HG03159 (cell line): ENCODE measurements around the gene ZNF74.
"Not testable (repeated sequence)": the region's sequence is repeated elsewhere in the genome, so short reads cannot be mapped to it uniquely, and the experiment has no call there.

ENCODE experiments used
- ATAC-seq: cut with Tn5 transposase; IDR thresholded peaks from one replicate; pipeline ENCODE4 v1.9.1; 2021; ENCODE audit warnings: mild to moderate bottlenecking, moderate library complexity; ENCODE audit not compliant: unreplicated experiment

ZNF74 gene

DNA sequence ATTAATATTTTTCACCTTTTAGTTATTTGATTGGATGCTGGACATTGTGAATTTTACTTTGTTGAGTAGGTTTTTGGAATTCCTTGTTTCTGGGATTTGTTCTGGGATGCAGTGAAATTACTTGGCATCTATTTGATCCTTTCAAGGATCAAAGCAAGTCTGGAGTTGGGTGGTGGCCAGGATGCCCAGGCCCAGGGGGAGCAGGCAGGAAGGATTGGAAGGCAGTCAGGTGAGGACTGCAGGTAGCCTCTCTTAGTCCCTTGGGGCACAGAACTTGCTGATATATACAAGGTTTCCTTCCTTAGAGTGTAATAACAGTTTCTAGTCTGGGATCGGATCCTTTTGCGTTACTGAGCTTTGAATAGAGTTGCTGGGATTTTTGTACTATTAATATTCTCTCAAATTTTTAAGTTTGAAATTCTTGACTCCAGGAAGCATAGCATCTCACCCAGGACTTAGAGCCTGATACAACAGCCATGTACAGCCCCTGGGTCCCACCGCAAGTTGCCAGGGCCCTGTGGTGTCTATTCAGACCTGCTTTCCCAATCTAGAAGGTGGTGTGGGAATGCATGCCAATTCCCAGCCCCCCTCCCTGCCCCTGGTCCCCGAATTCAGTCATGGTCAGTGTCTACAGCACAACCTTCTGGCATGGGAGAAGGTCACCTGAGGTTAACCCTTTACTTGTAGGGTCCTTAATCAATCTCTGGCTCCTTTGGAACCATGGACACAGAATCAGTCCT is 6.1 kb downstream of the ZNF74 start:
- no peak for ATAC-seq

DNA sequence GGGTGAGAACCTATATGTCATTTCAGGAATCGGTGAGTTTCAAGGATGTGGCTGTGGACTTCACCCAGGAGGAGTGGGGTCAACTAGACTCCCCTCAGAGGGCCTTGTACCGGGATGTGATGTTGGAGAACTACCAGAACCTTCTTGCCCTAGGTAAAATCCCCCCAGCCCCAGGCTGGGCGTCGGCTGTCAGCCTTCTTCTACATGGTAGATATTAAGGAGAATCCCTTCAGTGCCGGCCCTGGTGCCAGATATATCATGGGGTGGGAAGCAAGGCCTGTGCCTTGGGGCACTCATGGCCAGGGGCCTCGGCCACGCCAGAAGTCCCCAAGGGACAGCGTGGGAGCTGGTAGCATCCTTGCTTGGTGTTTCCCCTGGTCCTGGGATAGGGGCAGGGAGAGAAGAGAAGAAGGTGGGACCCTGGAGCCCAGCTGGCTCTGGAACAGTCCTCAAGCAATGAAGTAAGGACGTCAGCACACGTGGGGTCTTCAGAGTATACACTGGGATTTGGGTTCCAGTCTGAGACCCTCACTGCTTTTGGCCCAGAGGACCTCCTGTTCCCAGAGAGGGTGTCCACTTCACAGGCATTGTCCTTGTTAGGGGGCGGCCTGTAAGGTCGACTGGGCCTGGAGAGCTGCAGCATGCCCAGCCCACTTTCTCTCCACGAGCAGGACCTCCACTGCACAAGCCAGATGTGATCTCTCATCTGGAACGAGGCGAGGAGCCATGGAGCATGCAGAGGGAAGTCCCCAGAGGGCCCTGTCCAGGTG is 6.8 kb downstream of the ZNF74 start:
- no peak for ATAC-seq

DNA sequence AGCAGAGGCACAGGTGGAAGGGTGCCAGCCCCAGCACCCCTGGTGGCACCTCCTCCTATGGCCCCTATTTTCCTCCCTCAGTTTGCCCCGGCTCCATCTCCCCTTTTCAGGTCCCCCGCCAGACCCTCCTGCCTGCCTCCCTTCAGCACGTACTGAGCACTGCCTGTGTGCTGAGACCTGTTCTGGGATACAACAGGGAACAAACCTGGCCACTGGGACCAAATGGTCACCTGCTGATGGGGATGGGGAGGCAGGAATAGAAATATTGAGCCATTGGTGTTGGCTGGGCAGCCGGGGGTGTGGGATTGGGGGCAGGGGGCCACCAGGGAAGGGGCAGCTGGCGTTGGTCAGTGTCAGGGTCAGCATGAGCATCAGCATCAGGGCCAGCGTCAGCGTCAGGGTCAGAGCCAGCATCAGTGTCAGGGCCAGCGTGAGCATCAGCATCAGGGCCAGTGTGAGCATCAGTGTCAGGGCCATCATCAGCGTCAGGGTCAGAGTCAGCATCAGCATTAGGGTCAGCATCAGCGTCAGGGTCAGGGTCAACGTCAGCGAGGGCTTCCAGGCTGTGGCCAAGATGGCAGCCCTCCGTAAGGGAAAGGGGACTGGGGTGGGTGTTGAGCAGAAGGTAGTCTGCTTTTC is 7.5 kb downstream of the ZNF74 start:
- no peak for ATAC-seq

DNA sequence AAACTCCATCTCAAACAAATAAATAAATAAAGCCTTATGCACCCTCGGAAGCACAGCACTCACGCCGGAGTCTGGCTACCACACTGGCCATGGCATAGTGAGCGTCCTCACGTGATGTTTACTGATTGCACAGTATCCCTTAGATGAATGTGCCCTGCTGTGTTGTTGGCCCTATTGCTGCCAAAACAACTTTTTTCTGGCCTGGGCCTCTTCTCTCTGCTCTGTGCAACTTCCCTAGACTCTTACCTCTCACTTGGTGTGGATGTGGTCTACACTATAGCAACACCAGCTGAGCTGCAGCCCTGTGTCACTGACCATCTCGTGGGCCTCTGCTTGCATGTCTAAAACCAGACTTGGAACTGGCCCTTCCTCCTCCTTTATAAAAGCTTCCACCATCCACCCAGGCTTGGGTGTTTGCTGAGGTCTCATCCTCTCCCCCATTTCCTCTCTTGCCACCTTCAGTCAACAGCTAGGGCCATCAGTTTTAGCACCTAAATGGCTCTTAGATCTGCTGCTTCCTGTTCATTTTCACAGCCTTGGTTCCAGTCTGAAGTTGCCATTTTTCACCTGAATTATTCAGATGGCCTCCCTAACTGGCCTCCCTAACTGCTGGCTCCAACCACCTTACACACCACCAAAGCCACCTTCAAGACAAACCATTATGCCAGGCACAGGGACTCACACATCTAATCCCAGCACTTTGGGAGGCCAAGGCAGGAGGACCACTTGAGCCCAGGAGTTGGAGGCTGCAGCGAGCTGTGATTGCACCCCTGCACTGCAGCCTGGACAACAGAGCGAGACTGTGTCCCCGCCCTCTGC is 9.2 kb downstream of the ZNF74 start:
- no peak for ATAC-seq

DNA sequence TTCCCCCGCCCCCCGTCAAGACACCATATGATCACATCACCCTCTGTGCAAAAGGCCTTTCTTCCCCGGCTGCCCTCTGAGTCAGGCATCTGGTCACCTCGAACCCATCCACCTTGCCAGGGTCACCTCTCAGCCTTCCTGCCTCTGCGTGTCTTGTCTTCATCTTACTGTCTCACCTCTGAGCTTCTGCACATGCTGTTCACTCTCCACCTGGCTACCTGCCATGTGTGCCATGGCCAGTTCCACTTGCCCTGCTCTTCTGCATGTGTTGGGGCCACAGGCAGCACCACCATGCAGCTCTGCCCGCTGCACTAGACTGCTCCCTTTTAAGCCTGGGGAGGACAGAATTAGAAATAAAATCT is 9.8 kb downstream of the ZNF74 start:
- no peak for ATAC-seq

DNA sequence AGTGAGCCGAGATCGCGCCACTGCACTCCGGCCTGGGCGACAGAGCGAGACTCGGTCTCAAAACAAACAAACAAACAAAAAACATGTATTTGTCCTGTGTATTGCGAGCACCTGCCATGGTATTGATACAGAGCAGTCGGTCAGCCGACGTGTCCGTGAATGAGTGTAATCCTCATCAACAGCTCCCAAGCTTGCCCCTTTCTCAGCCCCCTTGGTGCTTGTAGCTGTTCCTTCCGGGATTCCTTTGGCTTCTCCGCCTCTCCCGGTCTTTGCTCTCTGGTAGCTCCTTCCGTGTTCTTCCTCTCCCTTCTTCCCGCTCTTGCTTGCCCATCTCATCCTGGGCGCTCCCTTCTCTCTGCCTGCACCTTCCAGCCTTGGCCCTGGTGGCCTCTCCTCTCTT is 10.9 kb downstream of the ZNF74 start:
- ATAC-seq, result no peak

DNA sequence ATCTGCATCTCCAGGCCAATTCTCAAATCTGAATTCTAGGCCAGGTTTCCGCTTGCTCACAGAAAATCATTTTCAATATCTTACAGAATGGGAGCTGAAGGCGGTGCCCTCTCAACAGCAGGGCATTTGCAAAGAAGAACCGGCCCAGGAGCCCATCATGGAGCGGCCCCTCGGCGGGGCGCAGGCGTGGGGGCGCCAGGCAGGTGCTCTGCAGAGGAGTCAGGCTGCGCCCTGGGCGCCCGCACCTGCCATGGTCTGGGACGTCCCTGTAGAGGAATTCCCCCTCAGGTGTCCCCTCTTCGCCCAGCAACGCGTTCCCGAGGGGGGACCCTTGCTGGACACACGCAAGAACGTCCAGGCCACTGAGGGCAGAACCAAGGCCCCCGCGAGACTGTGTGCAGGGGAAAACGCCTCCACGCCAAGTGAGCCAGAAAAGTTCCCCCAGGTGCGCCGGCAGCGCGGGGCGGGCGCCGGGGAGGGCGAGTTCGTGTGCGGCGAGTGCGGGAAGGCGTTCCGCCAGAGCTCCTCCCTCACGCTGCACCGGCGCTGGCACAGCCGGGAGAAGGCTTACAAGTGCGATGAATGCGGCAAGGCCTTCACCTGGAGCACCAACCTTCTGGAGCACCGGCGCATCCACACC is 11.5 kb downstream of the ZNF74 start:
- ATAC-seq, result no peak

DNA sequence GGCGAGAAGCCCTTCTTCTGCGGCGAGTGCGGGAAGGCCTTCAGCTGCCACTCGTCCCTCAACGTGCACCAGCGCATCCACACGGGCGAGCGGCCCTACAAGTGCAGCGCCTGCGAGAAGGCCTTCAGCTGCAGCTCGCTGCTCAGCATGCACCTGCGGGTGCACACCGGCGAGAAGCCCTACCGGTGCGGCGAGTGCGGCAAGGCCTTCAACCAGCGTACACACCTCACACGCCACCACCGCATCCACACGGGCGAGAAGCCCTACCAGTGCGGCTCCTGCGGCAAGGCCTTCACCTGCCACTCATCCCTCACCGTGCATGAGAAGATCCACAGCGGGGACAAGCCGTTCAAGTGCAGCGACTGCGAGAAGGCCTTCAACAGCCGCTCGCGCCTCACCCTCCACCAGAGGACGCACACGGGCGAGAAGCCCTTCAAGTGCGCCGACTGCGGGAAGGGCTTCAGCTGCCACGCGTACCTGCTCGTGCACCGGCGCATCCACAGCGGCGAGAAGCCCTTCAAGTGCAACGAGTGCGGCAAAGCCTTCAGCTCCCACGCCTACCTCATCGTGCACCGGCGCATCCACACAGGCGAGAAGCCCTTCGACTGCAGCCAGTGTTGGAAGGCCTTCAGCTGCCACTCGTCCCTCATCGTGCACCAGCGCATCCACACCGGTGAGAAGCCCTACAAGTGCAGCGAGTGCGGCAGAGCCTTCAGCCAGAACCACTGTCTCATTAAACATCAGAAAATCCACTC is 12.2 kb downstream of the ZNF74 start:
- ATAC-seq, result no peak

DNA sequence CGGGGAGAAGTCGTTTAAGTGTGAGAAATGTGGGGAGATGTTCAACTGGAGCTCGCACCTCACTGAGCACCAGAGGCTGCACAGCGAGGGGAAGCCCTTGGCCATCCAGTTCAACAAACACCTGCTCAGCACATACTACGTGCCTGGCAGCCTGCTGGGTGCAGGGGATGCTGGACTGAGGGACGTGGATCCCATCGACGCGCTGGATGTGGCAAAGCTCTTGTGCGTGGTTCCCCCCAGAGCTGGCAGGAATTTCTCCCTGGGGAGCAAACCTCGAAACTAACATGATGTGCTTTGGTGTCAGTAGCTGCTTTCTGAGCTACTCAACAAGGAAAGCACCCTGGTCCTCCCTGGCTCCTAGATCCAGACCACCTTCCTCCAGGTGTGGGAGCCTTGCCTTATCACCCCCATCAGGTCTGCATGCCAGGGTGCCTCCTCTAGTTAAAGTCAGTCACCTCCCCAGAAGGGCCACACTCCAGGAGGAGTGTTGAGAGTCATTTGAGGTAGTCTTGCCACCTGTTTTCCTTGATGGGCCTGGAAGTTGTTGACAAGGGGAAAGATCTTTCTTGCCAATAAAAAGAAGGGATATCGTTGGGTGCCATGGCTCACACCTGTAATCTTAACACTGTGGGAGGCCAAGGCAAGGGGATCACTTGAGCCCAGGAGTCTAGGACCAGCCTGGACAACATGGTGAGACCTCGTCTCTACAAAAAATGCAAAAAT is 12.9 kb downstream of the ZNF74 start:
- ATAC-seq, result no peak

DNA sequence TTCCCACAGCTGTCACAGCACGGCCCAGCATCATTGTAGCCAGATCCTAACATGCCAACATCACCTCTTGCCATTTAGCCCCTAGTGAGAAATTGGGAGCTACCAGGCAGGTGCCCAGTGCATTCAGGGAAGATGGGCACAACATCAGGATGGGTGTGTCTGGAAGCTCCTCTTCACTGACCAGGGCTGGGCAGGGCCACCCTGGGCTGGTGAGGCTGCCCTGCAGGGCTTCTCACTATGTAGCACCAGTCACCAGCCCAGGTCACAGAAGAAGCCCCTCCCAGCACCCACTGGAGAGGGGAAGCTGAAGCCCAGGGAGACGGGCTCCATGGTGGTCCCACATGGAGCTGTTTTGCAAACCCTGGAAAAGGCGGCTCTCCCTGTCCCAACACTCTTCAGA is 13.9 kb downstream of the ZNF74 start:
- ATAC-seq, result no peak

DNA sequence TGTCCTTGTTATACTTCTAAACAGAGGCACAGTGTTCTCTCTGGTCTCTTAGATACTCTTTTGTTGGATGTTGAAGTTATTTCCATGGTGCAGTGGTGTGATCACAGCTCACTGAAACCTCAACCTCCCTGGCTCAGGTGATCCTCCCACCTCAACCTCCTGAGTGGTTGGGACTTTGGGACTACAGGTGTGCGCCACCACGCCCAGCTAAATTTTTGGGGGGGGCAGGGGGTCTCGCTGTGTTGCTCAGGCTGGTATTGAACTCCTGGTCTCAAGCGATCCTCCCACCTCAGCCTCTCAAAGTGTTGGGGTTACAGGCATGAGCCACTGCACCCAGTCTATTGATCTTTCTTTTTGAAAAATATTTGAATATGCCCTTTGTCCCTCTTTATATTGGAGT is 14.9 kb downstream of the ZNF74 start:
- ATAC-seq, result no peak

DNA sequence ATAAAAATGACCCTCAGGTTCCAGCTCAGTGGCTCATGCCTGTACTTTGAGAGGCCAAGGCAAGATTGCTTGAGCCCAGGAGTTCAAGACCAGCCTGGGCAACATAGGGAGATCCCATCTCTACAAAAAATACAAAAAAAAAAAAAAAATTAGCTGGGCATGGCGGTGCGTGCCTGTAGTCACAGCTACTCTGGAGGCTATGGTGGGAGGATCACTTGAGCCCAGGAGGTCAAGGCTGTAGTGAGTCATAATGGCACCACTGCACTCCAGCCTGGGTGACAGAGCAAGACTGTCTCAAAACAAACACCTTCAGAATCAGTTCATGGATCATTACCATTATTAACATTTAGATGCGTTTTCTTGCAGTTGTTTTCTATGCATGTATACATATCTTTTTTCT is 15.4 kb downstream of the ZNF74 start:
- ATAC-seq, result not testable (repeated sequence)

DNA sequence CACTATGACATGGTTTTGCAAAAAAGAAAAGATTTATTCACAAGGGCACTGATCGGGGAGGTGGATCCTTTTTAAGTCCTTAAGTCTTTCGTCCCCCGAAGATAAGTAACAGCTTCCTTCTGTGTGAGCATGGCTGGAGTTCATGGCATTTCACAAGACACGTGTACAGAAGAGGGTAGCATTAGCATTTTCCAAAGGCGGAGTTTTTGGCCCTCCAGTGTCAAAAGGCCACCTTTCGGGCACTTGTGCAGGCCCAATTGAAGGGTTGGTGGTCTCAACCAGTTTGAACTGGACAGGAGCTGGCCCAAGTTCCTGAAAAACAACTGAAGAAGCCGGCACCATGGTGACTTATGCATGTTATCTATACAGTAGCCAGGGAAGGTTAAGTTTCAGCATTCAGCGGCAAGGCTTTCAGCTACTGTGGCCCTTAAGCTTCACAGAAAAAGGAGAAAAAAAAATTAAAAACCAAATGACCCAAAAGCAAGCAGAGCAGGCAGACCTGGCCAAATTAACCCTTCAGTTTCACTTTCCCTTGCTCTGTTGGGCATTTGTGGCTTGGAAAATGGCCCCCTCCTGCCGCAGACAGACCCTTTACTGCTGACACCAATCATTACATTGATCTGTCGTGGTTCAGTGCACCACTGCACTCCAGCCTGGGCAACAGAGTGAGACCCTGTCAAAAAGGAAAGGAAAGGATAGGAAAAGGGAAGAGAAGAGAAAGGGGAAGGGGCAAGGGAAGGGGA is 18.7 kb downstream of the ZNF74 start:
- ATAC-seq, result no peak

DNA sequence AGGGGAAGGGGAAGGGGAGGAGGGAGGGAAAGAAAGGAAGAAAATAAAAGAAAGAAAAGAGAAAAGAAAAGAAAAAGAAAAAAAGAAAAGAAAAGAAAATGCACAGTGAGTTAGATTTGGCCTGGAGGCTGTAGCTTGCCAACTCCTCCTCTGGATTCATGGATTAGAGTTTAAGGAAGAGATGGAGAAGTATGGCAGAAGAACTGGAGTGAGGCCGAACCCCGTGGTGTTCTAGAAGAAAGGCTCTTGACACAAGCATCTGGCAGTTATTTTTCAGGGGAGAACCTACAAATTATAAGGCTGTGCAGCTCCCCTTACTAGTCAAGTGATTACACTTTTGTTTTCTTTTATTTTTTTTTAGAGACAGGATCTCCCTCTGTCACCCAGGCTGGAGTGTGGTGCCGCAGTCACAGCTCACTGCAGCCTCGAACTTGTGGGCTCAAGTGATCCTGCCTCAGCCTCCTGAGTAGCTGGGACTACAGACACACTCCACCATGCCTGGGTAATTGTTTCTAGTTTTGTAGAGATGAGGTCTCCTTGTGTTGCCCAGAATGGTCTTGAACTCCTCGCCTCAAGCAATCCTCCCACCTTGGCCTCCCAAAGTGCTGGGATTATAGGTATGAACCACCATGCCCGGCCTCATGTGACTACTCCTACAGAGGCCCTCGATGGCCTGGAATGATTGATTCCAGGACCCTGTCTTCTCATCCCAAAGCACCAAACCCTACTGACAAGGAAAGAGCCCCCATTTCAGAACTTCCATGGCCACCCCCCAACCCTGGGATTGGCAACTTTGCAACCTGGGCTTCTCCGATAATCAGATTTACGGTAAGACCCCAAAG is 19.5 kb downstream of the ZNF74 start:
- ATAC-seq, result no peak

DNA sequence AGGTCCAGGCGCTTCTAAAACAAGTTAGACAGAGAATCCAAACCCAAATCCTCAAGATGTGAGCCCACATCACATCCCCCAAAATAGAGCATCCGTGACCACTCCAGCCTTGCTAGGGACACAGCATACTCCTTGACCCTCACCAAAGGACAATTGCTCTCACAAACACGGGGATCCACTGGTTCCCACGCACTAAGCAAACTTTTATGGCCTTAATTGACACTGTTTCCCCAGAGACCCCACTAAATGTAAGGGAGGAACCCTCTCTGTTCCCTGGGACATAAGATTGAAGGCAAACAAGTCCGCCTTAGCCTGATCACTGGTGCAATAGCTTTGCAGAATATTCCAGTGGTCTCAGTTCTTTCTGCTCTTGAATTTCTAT is 20.1 kb downstream of the ZNF74 start:
- ATAC-seq, result no peak

DNA sequence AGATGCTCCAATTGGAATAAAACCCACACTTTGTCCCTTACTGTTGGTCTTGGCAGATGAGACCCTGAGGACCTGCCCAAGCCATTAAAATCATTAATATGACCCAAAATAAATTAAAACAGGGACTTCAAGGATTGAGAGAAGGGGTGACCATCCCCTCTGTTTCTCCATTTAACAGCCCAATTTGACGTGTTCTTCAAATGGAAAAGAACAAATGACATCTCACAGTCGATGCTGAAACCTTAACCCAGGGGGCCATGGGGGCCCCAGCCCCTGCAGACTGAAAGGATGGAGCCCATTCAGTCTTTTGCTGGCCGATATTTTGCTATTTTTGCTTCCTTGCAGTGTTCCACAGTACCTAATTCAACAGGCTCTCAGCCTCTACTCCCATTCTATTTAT is 20.5 kb downstream of the ZNF74 start:
- ATAC-seq, result no peak

DNA sequence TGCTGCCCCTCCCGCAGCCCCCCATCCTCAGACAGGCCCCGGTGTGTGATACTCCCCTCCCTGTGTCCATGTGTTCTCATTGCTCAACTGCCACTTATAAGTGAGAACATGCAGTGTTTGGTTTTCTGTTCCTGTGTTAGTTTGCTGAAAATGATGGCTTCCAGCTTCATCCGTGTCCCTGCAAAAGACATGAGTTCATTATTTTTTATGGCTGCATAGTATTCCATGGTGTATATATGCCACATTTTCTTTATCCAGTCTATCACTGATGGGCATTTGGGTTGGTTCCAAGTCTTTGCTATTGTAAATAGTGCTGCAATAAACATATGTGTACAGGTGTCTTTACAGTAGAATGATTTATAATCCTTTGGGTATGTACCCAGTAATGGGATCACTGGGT is 21.3 kb downstream of the ZNF74 start:
- ATAC-seq, result not testable (repeated sequence)

DNA sequence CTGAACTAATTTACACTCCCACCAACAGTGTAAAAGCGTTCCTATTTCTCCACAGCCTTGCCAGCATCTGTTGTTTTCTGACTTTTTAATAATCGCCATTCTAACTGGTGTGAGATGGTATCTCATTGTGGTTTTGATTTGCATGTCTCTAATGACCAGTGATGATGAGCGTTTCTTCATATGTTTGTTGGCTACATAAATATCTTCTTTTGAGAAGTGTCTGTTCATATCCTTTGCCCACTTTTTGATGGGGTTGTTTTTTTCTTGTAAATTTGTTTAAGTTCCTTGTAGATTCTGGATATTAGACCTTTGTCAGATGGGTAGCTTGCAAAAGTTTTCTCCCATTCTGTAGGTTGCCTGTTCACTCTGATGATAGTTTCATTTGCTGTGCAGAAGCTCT is 21.7 kb downstream of the ZNF74 start:
- ATAC-seq, result not testable (repeated sequence)
